Right lobe of liver (tissue), 6 donors: Measurements from ENCODE around the gene DNAJC13. TPM values are rescaled to one million over a fixed set of nuclear protein-coding genes. Genes with fewer than 3 reads are reported as not detected.
"Not testable (repeated sequence)": the region's sequence is repeated elsewhere in the genome, so short reads cannot be mapped to it uniquely, and the experiment has no call there.

Experiments used
- ATAC-seq, 4 donors: fragments of 200-7000 bp; cut with Tn5 transposase; one replicate each; pipeline ENCODE4 v1.9.1; 2020; ENCODE audit warnings: mild to moderate bottlenecking in 4 of 4, moderate library complexity in 4 of 4
- DNase-seq, 3 donors: peaks; one replicate each; pipeline ENCODE4 v3.0.0-alpha.2; 2020
- H3K27ac ChIP-seq, 3 donors: fragments of 200-600 bp; one replicate each; pipeline ENCODE4 v1.8.0; 2022
- H3K27me3 ChIP-seq, 2 donors: fragments of 200-600 bp; one replicate each; pipeline ENCODE4 v1.8.0; 2022
- H3K36me3 ChIP-seq, 4 donors: fragments of 200-600 bp; sonication (generic) in 1 of 4; one replicate each; pipeline versions ENCODE4 v1.5.1 to v1.8.0; 2017 to 2022; ENCODE audit warnings: control low read depth in 1 of 4
- H3K4me1 ChIP-seq, 4 donors: fragments of 200-600 bp; sonication (generic) in 1 of 4; one replicate each; pipeline versions ENCODE4 v1.5.1 to v1.8.0; 2017 to 2022; ENCODE audit warnings: control low read depth in 1 of 4
- H3K4me3 ChIP-seq, 3 donors: fragments of 200-600 bp; one replicate each; pipeline ENCODE4 v1.8.0; 2022
- H3K9me3 ChIP-seq, 4 donors: fragments of 200-600 bp; sonication (generic) in 1 of 4; one replicate each; pipeline versions ENCODE4 v1.5.1 to v1.8.0; 2017 to 2022; ENCODE audit warnings: control low read depth in 1 of 4
- CTCF ChIP-seq, 4 donors: fragments of 200-600 bp in 3 of 4; fragments of 450-650 bp in 1 of 4; IDR thresholded peaks; one replicate each; pipeline versions ENCODE4 v1.5.1 to v1.8.0; 2016 to 2022; ENCODE audit warnings: antibody characterized with exemption in 4 of 4, mild to moderate bottlenecking in 2 of 4
- POLR2A ChIP-seq: fragments of 450-650 bp; IDR thresholded peaks from one replicate; pipeline ENCODE4 v1.6.1; 2017; ENCODE audit warnings: antibody characterized with exemption, mild to moderate bottlenecking
- WGBS: methylation state at CpG from one replicate; pipeline ENCODE4 v1.1.6; 2018; ENCODE audit warnings: low coverage, low lambda C conversion rate; ENCODE audit not compliant: insufficient coverage; ENCODE audit errors: missing lambda C conversion rate; 5-methylcytosine and 5-hydroxymethylcytosine counted together
- intact Hi-C, 2 donors: fragments of 100-400 bp; cut with DNase I; formaldehyde crosslinking; loops; one replicate each; pipeline versions ENCODE4 v1.11.2 to v1.14.1; 2022
- total RNA-seq, 6 experiments: library from RNA; depleted of rRNA in 2 of 6; stranded (reverse); fragments of >200 nt in 2 of 6; fragmentation: NEBNext Ultra II Directional in 3 of 6; extraction: Animal tissue kit (Norgen Biotek cat#: 25700) in 3 of 6; gene quantifications; one replicate each; pipeline versions ENCODE4 v1.1.0 to v1.2.4, GENCODE V29; 2016 to 2023
- donor health status: DM: no; HTN: yes; CAD: no.
- donor health status: DM: no; HTN: no; CAD: no.
- donor health status: DM: no; HTN: no; CAD: no.
- donor health status: DM: no; HTN: yes; CAD: no.
- donor health status: DM: no; HTN: yes; CAD: no.

DNAJC13 gene
- total RNA-seq, 6 experiments from 2014 or later: 12.6 to 19.4 (median 18.3) TPM

- Histone ChIP-seq H3K4me3 (no peak overlapping the region), H3K4me1 (no peaks in the 10 kb centered on the region), H3K27me3 (no peaks in the 10 kb centered on the region), H3K9me3 (no peaks in the 10 kb centered on the region), H3K36me3 (no peaks in the 10 kb centered on the region), H3K27ac (no peak overlapping the region)
- DNase-seq (no peak), ATAC-seq (no peak)
- intact Hi-C loops: no loop called here
- TF ChIP-seq POLR2A (no peak), CTCF (IDR thresholded peaks at IDR 0.05) (no peak)
- WGBS: 56% methylated on average over 3 of the region's 3 CpGs
Observed at GRCh38 chr3:132550579-132551305, 133.4 kb downstream of the DNAJC13 start.

- TF ChIP-seq POLR2A: no peak
- TF ChIP-seq CTCF (IDR thresholded peaks at IDR 0.05): no peak
- DNase-seq (no peak), ATAC-seq (no peak)
- Histone ChIP-seq H3K36me3 (peaks cover 0 to 12% (median 8%) of the 10 kb centered on the region in 4 donors), H3K9me3 (no peaks in the 10 kb centered on the region), H3K27ac (no peak overlapping the region), H3K4me3 (no peak overlapping the region), H3K4me1 (no peaks in the 10 kb centered on the region), H3K27me3 (no peaks in the 10 kb centered on the region)
- 83% methylated on average over 6 of the region's 6 CpGs for WGBS
- intact Hi-C loops: no loop called here
Observed at GRCh38 chr3:132553826-132554225, 136.5 kb downstream of the DNAJC13 start.

GRCh38 chr3:132554437-132554836 lies 137.1 kb downstream of the DNAJC13 start:
- WGBS: 42% methylated on average over 7 of the region's 8 CpGs
- H3K27me3 ChIP-seq: no peaks in the 10 kb centered on the region
- TF ChIP-seq POLR2A: no peak
- no peak for TF ChIP-seq CTCF (IDR thresholded peaks at IDR 0.05)
- peak; percentile 57 to 62 (median 61) for DNase-seq
- no peaks in the 10 kb centered on the region for H3K4me1 ChIP-seq
- H3K27ac ChIP-seq: no peak overlapping the region
- intact Hi-C loops: no loop called here
- H3K9me3 ChIP-seq: no peaks in the 10 kb centered on the region
- peaks cover 0 to 18% (median 8%) of the 10 kb centered on the region in 4 donors for H3K36me3 ChIP-seq
- no peak overlapping the region for H3K4me3 ChIP-seq
- ATAC-seq: peak; percentile 76 to 83 (median 82)

GRCh38 chr3:132555306-132556035 lies 138.2 kb downstream of the DNAJC13 start:
- no peak overlapping the region for H3K27ac ChIP-seq

GRCh38 chr3:132556036-132556386 lies 138.7 kb downstream of the DNAJC13 start:
- ATAC-seq, H3K4me3 ChIP-seq, intact Hi-C loops, H3K4me1 ChIP-seq, H3K27me3 ChIP-seq, DNase-seq, H3K27ac ChIP-seq, H3K9me3 ChIP-seq: not testable (repeated sequence)
- WGBS: 83% methylated on average over 1 of the region's 3 CpGs
- peaks cover 0 to 27% (median 8%) of the 10 kb centered on the region in 4 donors for H3K36me3 ChIP-seq

More at GRCh38 chr3:132555306-132556035, 138.2 kb downstream of the DNAJC13 start:
- H3K27me3 ChIP-seq: no peaks in the 10 kb centered on the region
- TF ChIP-seq POLR2A (no peak), CTCF (IDR thresholded peaks at IDR 0.05) (no peak)
- DNase-seq: no peak
- no peaks in the 10 kb centered on the region for H3K9me3 ChIP-seq
- ATAC-seq: no peak
- peaks cover 0 to 27% (median 8%) of the 10 kb centered on the region in 4 donors for H3K36me3 ChIP-seq
- intact Hi-C loops: no loop called here
- H3K4me1 ChIP-seq: no peaks in the 10 kb centered on the region
- H3K4me3 ChIP-seq: no peak overlapping the region
- 83% methylated on average over 3 of the region's 5 CpGs for WGBS
